Upper lobe of left lung (tissue), 6 donors: ENCODE data around the gene TRDMT1. TPM values are rescaled to one million over a fixed set of nuclear protein-coding genes. Genes with fewer than 3 reads are reported as not detected.

Experiments used
- ATAC-seq, 2 donors: fragments of 200-7000 bp; cut with Tn5 transposase; one replicate each; pipeline ENCODE4 v1.9.1; 2022; ENCODE audit warnings: mild to moderate bottlenecking in 2 of 2, moderate library complexity in 2 of 2; ENCODE audit not compliant: low FRiP score in 2 of 2
- DNase-seq, 2 donors: peaks; one replicate each; pipeline ENCODE4 v3.0.0-alpha.2; 2019 to 2020
- H3K27ac ChIP-seq, 4 donors: fragments of 200-600 bp; sonication (generic); one replicate each; pipeline ENCODE4 v1.5.1; 2016 to 2019
- H3K27me3 ChIP-seq, 4 donors: fragments of 200-600 bp; sonication (generic); one replicate each; pipeline ENCODE4 v1.5.1; 2017 to 2019
- H3K36me3 ChIP-seq, 4 donors: fragments of 200-600 bp; sonication (generic); one replicate each; pipeline ENCODE4 v1.5.1; 2016 to 2019
- H3K4me1 ChIP-seq, 4 donors: fragments of 200-600 bp; sonication (generic); one replicate each; pipeline ENCODE4 v1.5.1; 2018 to 2019
- H3K4me3 ChIP-seq, 4 donors: fragments of 200-600 bp; sonication (generic); one replicate each; pipeline ENCODE4 v1.5.1; 2017 to 2019; ENCODE audit warnings: mild to moderate bottlenecking in 2 of 4, moderate library complexity in 1 of 4
- H3K9me3 ChIP-seq, 4 donors: fragments of 200-600 bp; sonication (generic); one replicate each; pipeline ENCODE4 v1.5.1; 2018 to 2019
- EP300 ChIP-seq, 4 donors: sonication (generic); formaldehyde crosslinking; IDR thresholded peaks; one replicate each; pipeline ENCODE4 v1.5.1; 2017; ENCODE audit warnings: antibody characterized with exemption in 4 of 4, control low read depth in 2 of 4
- POLR2A ChIP-seq, 4 donors: fragments of 450-650 bp; IDR thresholded peaks; one replicate each; pipeline ENCODE4 v1.5.1; 2016 to 2017; ENCODE audit warnings: antibody characterized with exemption in 4 of 4, mild to moderate bottlenecking in 2 of 4
- POLR2AphosphoS5 ChIP-seq, 2 donors: sonication (generic); formaldehyde crosslinking; IDR thresholded peaks; one replicate each; pipeline ENCODE4 v1.5.1; 2017; ENCODE audit warnings: antibody characterized with exemption in 2 of 2
- WGBS, 2 donors: methylation state at CpG; one replicate each; pipeline ENCODE4 v1.1.5; 2017 to 2018; 5-methylcytosine and 5-hydroxymethylcytosine counted together
- total RNA-seq, 6 donors: library from RNA; depleted of rRNA in 4 of 6; stranded (reverse); fragments of >200 nt in 4 of 6; gene quantifications; one replicate each; pipeline versions ENCODE4 v1.1.0 to v1.2.1, GENCODE V29; 2016 to 2021
- TF ChIP-seq, protein P1 (sequence below), 6 experiments: fragments of 450-650 bp in 4 of 6; fragments of 200-600 bp in 2 of 6; sonication (generic) in 2 of 6; IDR thresholded peaks; one replicate each; pipeline ENCODE4 v1.5.1; 2016 to 2019; ENCODE audit warnings: antibody characterized with exemption in 6 of 6
- donor health status: DM: no; HTN: no; CAD: no; lungs with moderate emphysema.
- donor health status: DM: no; HTN: yes; CAD: no; lungs with severe emphysema.

Gene TRDMT1
- total RNA-seq, 6 donors from 2014 or later: 5.8 to 22.0 (median 7.4) TPM

DNA sequence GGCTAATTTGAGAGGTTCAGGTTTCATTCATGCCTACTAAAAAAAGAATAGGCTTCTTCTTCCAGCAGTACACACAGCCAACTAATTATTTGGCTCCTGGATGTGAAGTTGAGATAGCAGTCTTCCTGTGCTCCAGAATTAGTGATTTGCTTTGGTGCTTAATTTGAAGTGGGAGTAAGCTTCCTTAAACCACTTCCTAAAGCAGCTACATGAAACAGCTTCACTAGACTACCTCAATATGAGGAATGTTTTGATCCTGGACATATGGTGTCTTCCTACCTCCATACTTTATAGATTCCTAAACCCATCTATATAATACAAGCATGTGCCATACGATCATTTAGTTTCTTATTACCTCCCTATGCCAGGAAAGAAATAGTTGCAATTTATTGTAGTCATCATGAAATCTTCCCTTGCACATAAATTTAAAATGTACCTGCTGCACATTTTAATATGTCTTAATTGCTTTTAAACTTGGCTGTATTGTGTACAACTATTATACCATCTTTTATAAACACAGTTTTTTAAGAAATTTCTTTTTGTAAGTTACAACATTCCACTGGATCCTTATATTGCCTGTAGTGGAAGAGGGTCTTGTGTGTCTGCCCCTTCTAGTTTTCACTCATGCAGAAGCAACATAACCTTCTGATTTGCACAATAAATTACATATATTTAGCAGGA, 35.1 kb upstream of the TRDMT1 start:
- Histone ChIP-seq H3K4me1 (peaks cover 39 to 59% (median 47%) of the 10 kb centered on the region in 4 donors), H3K27me3 (no peaks in the 10 kb centered on the region), H3K27ac (peak overlapping the region in 1 of 4 donors; percentile 1), H3K4me3 (no peak overlapping the region), H3K36me3 (peaks cover 31 to 70% (median 54%) of the 10 kb centered on the region in 4 donors), H3K9me3 (no peaks in the 10 kb centered on the region)
- no peak for DNase-seq
- ATAC-seq: no peak
- 53 to 71% methylated on average over 1 of the region's 1 CpG for WGBS, 2 donors
- TF ChIP-seq, protein P1, sequence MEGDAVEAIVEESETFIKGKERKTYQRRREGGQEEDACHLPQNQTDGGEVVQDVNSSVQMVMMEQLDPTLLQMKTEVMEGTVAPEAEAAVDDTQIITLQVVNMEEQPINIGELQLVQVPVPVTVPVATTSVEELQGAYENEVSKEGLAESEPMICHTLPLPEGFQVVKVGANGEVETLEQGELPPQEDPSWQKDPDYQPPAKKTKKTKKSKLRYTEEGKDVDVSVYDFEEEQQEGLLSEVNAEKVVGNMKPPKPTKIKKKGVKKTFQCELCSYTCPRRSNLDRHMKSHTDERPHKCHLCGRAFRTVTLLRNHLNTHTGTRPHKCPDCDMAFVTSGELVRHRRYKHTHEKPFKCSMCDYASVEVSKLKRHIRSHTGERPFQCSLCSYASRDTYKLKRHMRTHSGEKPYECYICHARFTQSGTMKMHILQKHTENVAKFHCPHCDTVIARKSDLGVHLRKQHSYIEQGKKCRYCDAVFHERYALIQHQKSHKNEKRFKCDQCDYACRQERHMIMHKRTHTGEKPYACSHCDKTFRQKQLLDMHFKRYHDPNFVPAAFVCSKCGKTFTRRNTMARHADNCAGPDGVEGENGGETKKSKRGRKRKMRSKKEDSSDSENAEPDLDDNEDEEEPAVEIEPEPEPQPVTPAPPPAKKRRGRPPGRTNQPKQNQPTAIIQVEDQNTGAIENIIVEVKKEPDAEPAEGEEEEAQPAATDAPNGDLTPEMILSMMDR (IDR thresholded peaks at IDR 0.05): no peak
- no peak for TF ChIP-seq EP300 (IDR thresholded peaks at IDR 0.05)
- no peak for TF ChIP-seq POLR2A (IDR thresholded peaks at IDR 0.05)
- no peak for TF ChIP-seq POLR2AphosphoS5 (IDR thresholded peaks at IDR 0.05)

DNA sequence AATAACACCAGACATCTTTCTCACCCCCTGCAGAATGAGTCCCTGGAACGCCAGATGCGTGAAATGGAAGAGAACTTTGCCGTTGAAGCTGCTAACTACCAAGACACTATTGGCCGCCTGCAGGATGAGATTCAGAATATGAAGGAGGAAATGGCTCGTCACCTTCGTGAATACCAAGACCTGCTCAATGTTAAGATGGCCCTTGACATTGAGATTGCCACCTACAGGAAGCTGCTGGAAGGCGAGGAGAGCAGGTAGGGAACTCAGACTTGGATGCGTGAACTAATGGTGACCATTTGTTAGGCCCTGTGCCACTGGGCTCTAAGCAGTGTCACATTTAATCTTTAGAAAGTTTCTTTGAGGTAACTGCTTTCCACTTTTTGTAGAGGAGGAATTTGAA, 33.7 kb upstream of the TRDMT1 start:
- peak overlapping the region in 1 of 4 donors; percentile 68 for H3K4me3 ChIP-seq
- H3K27me3 ChIP-seq: no peaks in the 10 kb centered on the region
- peaks cover 46 to 67% (median 53%) of the 10 kb centered on the region in 4 donors for H3K4me1 ChIP-seq
- H3K36me3 ChIP-seq: peaks cover 31 to 80% (median 59%) of the 10 kb centered on the region in 4 donors
- no peaks in the 10 kb centered on the region for H3K9me3 ChIP-seq
- WGBS, 2 donors: 63 to 72% methylated on average over 8 of the region's 8 CpGs
- ATAC-seq: no peak
- no peak for DNase-seq
- peak overlapping the region in 2 of 4 donors; percentile 1 to 72 for H3K27ac ChIP-seq
- no peak for TF ChIP-seq POLR2A (IDR thresholded peaks at IDR 0.05)

DNA sequence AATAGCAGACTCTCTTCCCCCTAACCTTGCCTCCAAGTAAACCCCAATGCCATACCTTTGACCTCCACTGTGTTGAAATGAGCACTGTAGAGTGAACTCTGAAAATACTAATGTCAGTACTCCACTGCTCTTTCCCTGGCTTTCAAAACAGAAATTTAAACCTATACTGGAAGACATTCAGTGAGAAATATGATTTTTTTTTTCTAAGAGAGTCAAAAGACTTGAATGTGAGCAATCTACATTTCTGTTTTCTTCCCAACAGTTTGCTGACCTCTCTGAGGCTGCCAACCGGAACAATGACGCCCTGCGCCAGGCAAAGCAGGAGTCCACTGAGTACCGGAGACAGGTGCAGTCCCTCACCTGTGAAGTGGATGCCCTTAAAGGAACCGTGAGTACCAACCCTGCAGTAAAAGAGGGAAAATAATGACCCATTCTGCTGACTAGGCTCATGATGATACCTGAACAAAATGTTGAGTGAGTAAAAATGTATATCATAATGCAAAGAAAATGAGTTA, 33.0 kb upstream of the TRDMT1 start:
- no peaks in the 10 kb centered on the region for H3K9me3 ChIP-seq
- WGBS, 2 donors: 92% methylated on average over 5 of the region's 5 CpGs
- peak overlapping the region in 3 of 4 donors; percentile 53 to 97 (median 72) for H3K27ac ChIP-seq
- peak overlapping the region in 1 of 4 donors; percentile 68 for H3K4me3 ChIP-seq
- H3K36me3 ChIP-seq: peaks cover 31 to 80% (median 59%) of the 10 kb centered on the region in 4 donors
- ATAC-seq (no peak), DNase-seq (no peak)
- H3K4me1 ChIP-seq: peaks cover 46 to 68% (median 53%) of the 10 kb centered on the region in 4 donors
- TF ChIP-seq, protein P1 (IDR thresholded peaks at IDR 0.05): no peak
- no peak for TF ChIP-seq EP300 (IDR thresholded peaks at IDR 0.05)
- no peak for TF ChIP-seq POLR2AphosphoS5 (IDR thresholded peaks at IDR 0.05)
- no peak for TF ChIP-seq POLR2A (IDR thresholded peaks at IDR 0.05)
- H3K27me3 ChIP-seq: no peaks in the 10 kb centered on the region

DNA sequence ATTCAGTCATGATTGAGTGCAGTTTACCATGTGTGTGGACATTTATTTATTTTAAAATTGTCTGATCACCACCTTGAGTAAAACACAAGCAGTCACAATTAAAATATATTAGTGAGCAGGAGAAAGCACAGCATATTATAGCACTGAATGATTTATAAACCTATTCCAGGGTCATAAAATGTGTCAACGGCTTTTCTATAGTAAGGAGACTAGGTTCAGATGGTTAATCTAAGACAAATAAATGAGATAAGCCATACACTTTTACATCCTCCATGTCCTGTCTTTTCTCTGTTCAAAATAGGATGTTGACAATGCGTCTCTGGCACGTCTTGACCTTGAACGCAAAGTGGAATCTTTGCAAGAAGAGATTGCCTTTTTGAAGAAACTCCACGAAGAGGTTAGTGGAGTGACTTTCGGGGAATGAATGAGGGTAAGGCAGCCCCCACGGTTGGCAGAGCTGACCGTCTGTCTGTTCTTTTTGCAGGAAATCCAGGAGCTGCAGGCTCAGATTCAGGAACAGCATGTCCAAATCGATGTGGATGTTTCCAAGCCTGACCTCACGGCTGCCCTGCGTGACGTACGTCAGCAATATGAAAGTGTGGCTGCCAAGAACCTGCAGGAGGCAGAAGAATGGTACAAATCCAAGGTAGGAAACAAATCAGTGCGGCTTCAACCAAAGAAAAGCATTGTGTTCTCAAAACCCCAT, 32.0 kb upstream of the TRDMT1 start:
- TF ChIP-seq POLR2AphosphoS5 (IDR thresholded peaks at IDR 0.05) (peak; percentile 28 to 45), EP300 (IDR thresholded peaks at IDR 0.05) (peak in 2 of 4 donors; percentile 38 to 54), POLR2A (IDR thresholded peaks at IDR 0.05) (no peak)
- Histone ChIP-seq H3K27me3 (no peaks in the 10 kb centered on the region), H3K9me3 (no peaks in the 10 kb centered on the region), H3K4me1 (peaks cover 46 to 75% (median 53%) of the 10 kb centered on the region in 4 donors), H3K4me3 (peak overlapping the region in 1 of 4 donors; percentile 68), H3K36me3 (peaks cover 31 to 78% (median 59%) of the 10 kb centered on the region in 4 donors), H3K27ac (peak overlapping the region in 3 of 4 donors; percentile 72 to 98 (median 97))
- WGBS, 2 donors: 62 to 72% methylated on average over 14 of the region's 14 CpGs
- DNase-seq (no peak), ATAC-seq (no peak)

DNA sequence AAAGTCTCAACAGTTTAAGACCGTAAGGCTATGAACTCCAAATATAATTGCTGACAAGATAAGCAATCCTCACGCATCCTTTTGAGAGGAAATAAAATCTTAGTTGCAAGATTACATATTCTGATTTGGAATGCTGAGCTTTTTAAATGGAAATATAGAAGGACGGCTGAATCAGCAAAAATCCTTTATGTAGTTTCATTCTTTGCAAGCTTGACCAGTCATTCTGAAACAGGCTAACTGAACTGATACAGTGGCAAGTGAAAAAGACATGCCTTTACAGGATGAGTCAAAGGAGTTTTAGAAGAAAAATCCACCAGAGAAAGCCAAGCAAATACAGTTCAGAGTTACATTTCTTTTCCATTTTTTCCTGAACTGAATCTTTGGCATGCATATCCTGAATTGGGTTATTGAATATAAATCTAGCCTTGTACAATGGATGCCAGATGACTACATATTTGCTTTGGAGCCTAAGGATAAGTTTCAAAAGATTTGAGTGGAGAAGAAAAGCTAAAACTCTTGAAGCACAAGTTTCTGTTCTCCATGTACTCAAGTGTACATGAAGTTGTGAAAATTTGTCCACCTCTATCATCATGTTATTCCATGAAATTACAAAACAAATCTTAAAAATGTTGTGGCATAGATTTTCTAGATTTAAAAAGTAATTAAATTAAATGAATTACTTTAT, 30.9 kb upstream of the TRDMT1 start:
- TF ChIP-seq POLR2A (IDR thresholded peaks at IDR 0.05) (no peak), POLR2AphosphoS5 (IDR thresholded peaks at IDR 0.05) (no peak), EP300 (IDR thresholded peaks at IDR 0.05) (no peak)
- TF ChIP-seq, protein P1 (IDR thresholded peaks at IDR 0.05): no peak
- H3K9me3 ChIP-seq: no peaks in the 10 kb centered on the region
- H3K27me3 ChIP-seq: no peaks in the 10 kb centered on the region
- no peak for DNase-seq
- peak overlapping the region in 3 of 4 donors; percentile 3 to 93 (median 68) for H3K4me3 ChIP-seq
- H3K27ac ChIP-seq: peak overlapping the region in 3 of 4 donors; percentile 97 to 99 (median 98)
- peaks cover 46 to 78% (median 58%) of the 10 kb centered on the region in 4 donors for H3K4me1 ChIP-seq
- ATAC-seq: no peak
- H3K36me3 ChIP-seq: peaks cover 31 to 68% (median 54%) of the 10 kb centered on the region in 4 donors
- WGBS, 2 donors: 27 to 42% methylated on average over 3 of the region's 3 CpGs
